GM18502 (cell line): ENCODE measurements around the gene GCNT1.
"Not testable (repeated sequence)": the region's sequence is repeated elsewhere in the genome, so short reads cannot be mapped to it uniquely, and the experiment has no call there.

Source experiments
- ATAC-seq: cut with Tn5 transposase; IDR thresholded peaks from one replicate; pipeline ENCODE4 v1.9.1; 2021; ENCODE audit warnings: mild to moderate bottlenecking; ENCODE audit not compliant: unreplicated experiment, poor library complexity

The GCNT1 gene

GRCh38 chr9:76458903-76459693 lies at the start of gene GCNT1:
GCNT1 (plus strand) TSS chr9:76459182; CDS start chr9:76502382, 43,200 bp downstream.
- ATAC-seq, result peak; percentile 86

- no peak for ATAC-seq
These were observed 46.3 kb upstream of the GCNT1 start for GRCh38 chr9:76412638-76413037.

- no peak for ATAC-seq
These were observed 45.3 kb upstream of the GCNT1 start for GRCh38 chr9:76413658-76414057.

- peak; percentile 91 for ATAC-seq
These were observed 44.3 kb upstream of the GCNT1 start for GRCh38 chr9:76414661-76415060.

GRCh38 chr9:76415154-76415553 lies 43.8 kb upstream of the GCNT1 start:
- ATAC-seq, result no peak

GRCh38 chr9:76415731-76416130 lies 43.3 kb upstream of the GCNT1 start:
- no peak for ATAC-seq

GRCh38 chr9:76417394-76417793 lies 41.6 kb upstream of the GCNT1 start:
- no peak for ATAC-seq

- no peak for ATAC-seq
These were observed 39.1 kb upstream of the GCNT1 start for GRCh38 chr9:76419782-76420380.

- no peak for ATAC-seq
These were observed 35.5 kb upstream of the GCNT1 start for GRCh38 chr9:76423216-76424177.

- no peak for ATAC-seq
These were observed 34.5 kb upstream of the GCNT1 start for GRCh38 chr9:76424491-76424890.

- no peak for ATAC-seq
These were observed 33.1 kb upstream of the GCNT1 start for GRCh38 chr9:76425677-76426453.

- ATAC-seq, result no peak
These were observed 32.1 kb upstream of the GCNT1 start for GRCh38 chr9:76426807-76427419.

GRCh38 chr9:76431601-76432000 lies 27.4 kb upstream of the GCNT1 start:
- no peak for ATAC-seq

- ATAC-seq, result no peak
These were observed 25.6 kb upstream of the GCNT1 start for GRCh38 chr9:76433406-76433805.

- no peak for ATAC-seq
These were observed 25.1 kb upstream of the GCNT1 start for GRCh38 chr9:76433836-76434235.

GRCh38 chr9:76434897-76435296 lies 24.1 kb upstream of the GCNT1 start:
- ATAC-seq, result not testable (repeated sequence)

GRCh38 chr9:76437017-76437699 lies 21.8 kb upstream of the GCNT1 start:
- not testable (repeated sequence) for ATAC-seq

- peak; percentile 67 for ATAC-seq
These were observed 20.0 kb upstream of the GCNT1 start for GRCh38 chr9:76438841-76439588.
